ENCODE data around the gene CDSN. TPM values are rescaled to one million over a fixed set of nuclear protein-coding genes. Genes with fewer than 3 reads are reported as not detected.

CDSN gene
- total and polyA plus RNA-seq, 2 experiments from 2014 or later = 0.07 TPM; not detected in 1

DNA sequence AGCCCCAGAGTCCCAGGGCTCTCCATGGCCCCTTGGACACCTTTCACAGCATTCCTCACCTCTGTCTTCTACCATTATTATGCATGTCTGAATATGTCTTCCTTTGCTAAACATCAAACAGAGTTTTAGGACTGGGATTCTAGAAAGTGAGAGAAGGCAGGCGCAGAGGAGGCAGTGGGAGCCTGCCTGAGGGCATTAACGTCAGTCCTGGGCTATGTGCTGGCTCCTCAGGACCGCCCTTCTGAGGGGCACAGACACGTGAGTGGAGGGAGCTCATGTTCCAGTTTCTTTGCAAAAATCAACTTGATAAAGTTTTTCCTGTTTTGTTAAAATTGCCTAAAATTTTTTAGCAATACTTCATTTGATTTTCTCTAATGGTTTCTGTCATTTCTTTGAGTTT, 45.8 kb downstream of the CDSN start (continued):
- TF ChIP-seq, protein P1, sequence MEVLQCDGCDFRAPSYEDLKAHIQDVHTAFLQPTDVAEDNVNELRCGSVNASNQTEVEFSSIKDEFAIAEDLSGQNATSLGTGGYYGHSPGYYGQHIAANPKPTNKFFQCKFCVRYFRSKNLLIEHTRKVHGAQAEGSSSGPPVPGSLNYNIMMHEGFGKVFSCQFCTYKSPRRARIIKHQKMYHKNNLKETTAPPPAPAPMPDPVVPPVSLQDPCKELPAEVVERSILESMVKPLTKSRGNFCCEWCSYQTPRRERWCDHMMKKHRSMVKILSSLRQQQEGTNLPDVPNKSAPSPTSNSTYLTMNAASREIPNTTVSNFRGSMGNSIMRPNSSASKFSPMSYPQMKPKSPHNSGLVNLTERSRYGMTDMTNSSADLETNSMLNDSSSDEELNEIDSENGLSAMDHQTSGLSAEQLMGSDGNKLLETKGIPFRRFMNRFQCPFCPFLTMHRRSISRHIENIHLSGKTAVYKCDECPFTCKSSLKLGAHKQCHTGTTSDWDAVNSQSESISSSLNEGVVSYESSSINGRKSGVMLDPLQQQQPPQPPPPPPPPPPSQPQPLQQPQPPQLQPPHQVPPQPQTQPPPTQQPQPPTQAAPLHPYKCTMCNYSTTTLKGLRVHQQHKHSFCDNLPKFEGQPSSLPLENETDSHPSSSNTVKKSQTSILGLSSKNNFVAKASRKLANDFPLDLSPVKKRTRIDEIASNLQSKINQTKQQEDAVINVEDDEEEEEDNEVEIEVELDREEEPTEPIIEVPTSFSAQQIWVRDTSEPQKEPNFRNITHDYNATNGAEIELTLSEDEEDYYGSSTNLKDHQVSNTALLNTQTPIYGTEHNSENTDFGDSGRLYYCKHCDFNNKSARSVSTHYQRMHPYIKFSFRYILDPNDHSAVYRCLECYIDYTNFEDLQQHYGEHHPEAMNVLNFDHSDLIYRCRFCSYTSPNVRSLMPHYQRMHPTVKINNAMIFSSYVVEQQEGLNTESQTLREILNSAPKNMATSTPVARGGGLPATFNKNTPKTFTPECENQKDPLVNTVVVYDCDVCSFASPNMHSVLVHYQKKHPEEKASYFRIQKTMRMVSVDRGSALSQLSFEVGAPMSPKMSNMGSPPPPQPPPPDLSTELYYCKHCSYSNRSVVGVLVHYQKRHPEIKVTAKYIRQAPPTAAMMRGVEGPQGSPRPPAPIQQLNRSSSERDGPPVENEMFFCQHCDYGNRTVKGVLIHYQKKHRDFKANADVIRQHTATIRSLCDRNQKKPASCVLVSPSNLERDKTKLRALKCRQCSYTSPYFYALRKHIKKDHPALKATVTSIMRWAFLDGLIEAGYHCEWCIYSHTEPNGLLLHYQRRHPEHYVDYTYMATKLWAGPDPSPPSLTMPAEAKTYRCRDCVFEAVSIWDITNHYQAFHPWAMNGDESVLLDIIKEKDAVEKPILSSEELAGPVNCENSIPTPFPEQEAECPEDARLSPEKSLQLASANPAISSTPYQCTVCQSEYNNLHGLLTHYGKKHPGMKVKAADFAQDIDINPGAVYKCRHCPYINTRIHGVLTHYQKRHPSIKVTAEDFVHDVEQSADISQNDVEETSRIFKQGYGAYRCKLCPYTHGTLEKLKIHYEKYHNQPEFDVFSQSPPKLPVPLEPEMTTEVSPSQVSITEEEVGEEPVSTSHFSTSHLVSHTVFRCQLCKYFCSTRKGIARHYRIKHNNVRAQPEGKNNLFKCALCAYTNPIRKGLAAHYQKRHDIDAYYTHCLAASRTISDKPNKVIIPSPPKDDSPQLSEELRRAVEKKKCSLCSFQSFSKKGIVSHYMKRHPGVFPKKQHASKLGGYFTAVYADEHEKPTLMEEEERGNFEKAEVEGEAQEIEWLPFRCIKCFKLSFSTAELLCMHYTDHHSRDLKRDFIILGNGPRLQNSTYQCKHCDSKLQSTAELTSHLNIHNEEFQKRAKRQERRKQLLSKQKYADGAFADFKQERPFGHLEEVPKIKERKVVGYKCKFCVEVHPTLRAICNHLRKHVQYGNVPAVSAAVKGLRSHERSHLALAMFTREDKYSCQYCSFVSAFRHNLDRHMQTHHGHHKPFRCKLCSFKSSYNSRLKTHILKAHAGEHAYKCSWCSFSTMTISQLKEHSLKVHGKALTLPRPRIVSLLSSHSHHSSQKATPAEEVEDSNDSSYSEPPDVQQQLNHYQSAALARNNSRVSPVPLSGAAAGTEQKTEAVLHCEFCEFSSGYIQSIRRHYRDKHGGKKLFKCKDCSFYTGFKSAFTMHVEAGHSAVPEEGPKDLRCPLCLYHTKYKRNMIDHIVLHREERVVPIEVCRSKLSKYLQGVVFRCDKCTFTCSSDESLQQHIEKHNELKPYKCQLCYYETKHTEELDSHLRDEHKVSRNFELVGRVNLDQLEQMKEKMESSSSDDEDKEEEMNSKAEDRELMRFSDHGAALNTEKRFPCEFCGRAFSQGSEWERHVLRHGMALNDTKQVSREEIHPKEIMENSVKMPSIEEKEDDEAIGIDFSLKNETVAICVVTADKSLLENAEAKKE (CRISPR knock-in tag; IDR thresholded peaks at IDR 0.05) = no peak
- TF ChIP-seq STAT1 (IDR thresholded peaks at IDR 0.05; ENCODE audit: unreplicated experiment) = no peak
- TF ChIP-seq, protein P2, sequence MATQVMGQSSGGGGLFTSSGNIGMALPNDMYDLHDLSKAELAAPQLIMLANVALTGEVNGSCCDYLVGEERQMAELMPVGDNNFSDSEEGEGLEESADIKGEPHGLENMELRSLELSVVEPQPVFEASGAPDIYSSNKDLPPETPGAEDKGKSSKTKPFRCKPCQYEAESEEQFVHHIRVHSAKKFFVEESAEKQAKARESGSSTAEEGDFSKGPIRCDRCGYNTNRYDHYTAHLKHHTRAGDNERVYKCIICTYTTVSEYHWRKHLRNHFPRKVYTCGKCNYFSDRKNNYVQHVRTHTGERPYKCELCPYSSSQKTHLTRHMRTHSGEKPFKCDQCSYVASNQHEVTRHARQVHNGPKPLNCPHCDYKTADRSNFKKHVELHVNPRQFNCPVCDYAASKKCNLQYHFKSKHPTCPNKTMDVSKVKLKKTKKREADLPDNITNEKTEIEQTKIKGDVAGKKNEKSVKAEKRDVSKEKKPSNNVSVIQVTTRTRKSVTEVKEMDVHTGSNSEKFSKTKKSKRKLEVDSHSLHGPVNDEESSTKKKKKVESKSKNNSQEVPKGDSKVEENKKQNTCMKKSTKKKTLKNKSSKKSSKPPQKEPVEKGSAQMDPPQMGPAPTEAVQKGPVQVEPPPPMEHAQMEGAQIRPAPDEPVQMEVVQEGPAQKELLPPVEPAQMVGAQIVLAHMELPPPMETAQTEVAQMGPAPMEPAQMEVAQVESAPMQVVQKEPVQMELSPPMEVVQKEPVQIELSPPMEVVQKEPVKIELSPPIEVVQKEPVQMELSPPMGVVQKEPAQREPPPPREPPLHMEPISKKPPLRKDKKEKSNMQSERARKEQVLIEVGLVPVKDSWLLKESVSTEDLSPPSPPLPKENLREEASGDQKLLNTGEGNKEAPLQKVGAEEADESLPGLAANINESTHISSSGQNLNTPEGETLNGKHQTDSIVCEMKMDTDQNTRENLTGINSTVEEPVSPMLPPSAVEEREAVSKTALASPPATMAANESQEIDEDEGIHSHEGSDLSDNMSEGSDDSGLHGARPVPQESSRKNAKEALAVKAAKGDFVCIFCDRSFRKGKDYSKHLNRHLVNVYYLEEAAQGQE (IDR thresholded peaks at IDR 0.05; ENCODE audit: unreplicated experiment) = no peak

DNA sequence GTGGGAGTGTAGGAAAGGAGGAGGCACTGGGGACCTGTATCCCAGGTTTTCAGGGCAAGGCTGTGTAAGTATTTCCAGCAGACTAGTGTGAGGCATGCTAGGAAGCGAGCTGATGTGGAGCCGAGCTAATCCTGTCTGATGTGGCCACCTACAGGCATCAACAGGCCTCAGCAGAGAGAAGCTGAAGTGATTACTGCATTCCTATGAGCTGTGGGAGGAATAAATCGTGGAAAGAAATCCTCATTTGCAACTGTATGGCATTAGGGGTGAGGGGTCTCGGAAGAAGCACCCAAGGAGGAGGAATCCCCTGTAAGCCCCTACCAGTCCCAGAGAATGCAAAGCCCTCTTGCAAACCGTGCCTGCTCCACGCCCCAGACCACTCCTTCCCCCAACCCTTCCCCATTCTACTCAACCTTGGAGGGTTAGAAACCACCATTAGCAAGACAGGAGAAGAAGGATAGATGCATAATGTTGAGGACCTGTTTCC, 49.5 kb downstream of the CDSN start:
- Histone ChIP-seq H3K4me1 (ENCODE audit: insufficient read depth) (peaks cover 10% of the 10 kb centered on the region; the same call in 1 of the 2 replicates), H3K4me3 (no peak overlapping the region), H3K27ac (ENCODE audit: low read depth) (peak overlapping the region; percentile 84), H3K79me2 (replicated peaks; ENCODE audit: insufficient read depth) (no peaks in the 10 kb centered on the region), H2AFZ (peak overlapping the region; percentile 85), H4K20me1 (replicated peaks; ENCODE audit: insufficient read depth) (no peaks in the 10 kb centered on the region), H3K9me2 (ENCODE audit: insufficient read depth) (no peaks in the 10 kb centered on the region), H3K4me2 (peak overlapping the region; percentile 34; the same call in 1 of the 2 replicates), H3K36me3 (ENCODE audit: insufficient read depth) (no peaks in the 10 kb centered on the region), H3K27me3 (ENCODE audit: insufficient read depth) (no peaks in the 10 kb centered on the region), H3F3A (replicated peaks; ENCODE audit: low read depth) (0 out of 2 replicates have a peak, but pooled peaks cover 7% of the 10 kb centered on the region)
- Mint-ChIP-seq H3K4me3 (peak overlapping the region; percentile 28), H3K36me3 (ENCODE audit: low read depth) (no peaks in the 10 kb centered on the region), H3K9me3 (no peaks in the 10 kb centered on the region; the same call in 2 of the 3 replicates), H3K27ac (peak overlapping the region; percentile 91), H3K4me1 (peaks cover 27% of the 10 kb centered on the region), H3K27me3 (ENCODE audit: insufficient read depth, low read depth, poor library complexity) (peaks cover 6% of the 10 kb centered on the region)
- peak; percentile 86 for DNase-seq (ENCODE audit: low spot score)
- peak; percentile 97 for ATAC-seq
- TF ChIP-seq CREB1 (CRISPR knock-in tag; IDR thresholded peaks at IDR 0.05; ENCODE audit: low read depth) (no peak), JUNB (IDR thresholded peaks at IDR 0.05; ENCODE audit: unreplicated experiment) (no peak), NANOG (IDR thresholded peaks at IDR 0.05; ENCODE audit: borderline replicate concordance) (no peak)
- TF ChIP-seq, protein P3, sequence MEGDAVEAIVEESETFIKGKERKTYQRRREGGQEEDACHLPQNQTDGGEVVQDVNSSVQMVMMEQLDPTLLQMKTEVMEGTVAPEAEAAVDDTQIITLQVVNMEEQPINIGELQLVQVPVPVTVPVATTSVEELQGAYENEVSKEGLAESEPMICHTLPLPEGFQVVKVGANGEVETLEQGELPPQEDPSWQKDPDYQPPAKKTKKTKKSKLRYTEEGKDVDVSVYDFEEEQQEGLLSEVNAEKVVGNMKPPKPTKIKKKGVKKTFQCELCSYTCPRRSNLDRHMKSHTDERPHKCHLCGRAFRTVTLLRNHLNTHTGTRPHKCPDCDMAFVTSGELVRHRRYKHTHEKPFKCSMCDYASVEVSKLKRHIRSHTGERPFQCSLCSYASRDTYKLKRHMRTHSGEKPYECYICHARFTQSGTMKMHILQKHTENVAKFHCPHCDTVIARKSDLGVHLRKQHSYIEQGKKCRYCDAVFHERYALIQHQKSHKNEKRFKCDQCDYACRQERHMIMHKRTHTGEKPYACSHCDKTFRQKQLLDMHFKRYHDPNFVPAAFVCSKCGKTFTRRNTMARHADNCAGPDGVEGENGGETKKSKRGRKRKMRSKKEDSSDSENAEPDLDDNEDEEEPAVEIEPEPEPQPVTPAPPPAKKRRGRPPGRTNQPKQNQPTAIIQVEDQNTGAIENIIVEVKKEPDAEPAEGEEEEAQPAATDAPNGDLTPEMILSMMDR (conservative IDR thresholded peaks at IDR 0.05; ENCODE audit: low read depth in 2 of 2) = peak; percentile 67 to 78
